HG02763 (cell line): ENCODE results near the gene OPHN1.

Experiments
- ATAC-seq: cut with Tn5 transposase; IDR thresholded peaks from one replicate; pipeline ENCODE4 v1.9.1; 2021; ENCODE audit warnings: mild to moderate bottlenecking, moderate library complexity; ENCODE audit not compliant: unreplicated experiment

The OPHN1 gene, protein sequence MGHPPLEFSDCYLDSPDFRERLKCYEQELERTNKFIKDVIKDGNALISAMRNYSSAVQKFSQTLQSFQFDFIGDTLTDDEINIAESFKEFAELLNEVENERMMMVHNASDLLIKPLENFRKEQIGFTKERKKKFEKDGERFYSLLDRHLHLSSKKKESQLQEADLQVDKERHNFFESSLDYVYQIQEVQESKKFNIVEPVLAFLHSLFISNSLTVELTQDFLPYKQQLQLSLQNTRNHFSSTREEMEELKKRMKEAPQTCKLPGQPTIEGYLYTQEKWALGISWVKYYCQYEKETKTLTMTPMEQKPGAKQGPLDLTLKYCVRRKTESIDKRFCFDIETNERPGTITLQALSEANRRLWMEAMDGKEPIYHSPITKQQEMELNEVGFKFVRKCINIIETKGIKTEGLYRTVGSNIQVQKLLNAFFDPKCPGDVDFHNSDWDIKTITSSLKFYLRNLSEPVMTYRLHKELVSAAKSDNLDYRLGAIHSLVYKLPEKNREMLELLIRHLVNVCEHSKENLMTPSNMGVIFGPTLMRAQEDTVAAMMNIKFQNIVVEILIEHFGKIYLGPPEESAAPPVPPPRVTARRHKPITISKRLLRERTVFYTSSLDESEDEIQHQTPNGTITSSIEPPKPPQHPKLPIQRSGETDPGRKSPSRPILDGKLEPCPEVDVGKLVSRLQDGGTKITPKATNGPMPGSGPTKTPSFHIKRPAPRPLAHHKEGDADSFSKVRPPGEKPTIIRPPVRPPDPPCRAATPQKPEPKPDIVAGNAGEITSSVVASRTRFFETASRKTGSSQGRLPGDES

DNA sequence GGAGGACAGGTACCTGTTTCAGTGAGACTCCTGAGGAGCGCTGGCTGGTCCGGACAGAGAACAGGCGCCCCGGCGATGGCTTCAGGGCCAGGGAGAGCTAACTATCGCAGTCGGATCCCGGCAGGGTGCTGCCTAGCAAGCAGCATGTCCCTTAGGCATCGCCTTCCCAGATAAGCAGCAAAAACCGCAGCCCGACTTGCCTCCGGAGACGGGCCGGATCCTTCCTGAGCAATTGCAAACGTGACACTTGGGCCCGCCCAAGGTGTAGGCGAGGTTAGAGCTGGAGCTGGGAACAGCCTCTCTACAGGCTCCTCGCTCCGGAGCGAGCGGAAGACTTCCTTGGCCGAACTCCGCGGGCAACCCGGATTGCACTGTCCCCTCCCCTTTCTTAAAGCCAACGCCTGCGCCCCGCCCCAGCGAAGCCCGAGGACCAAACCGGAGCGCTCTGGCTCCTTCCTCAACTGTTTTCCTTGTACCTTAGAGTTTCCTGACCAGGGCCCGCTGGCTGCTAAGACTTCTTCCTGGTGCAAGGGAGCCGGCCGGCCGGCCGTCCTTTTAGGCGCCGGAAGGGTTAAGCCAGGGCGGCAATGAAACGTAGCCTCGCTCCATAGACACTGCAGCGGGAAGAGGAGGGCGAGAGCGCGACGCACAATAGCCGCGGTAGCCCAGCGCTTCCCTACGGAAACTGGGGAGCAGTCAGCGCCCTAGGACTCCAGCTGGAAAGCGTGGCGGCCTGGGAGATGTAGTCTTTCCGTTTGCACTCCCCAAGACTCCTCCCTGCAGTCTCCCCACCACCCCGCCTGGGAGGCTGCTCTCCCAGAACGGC lies at the start of gene OPHN1:
TSS of gene OPHN1 (minus strand) at position 341 of the 826 bp plus-strand sequence. CDS start 475 bp downstream, outside the sequence.
- peak; percentile 45 for ATAC-seq

DNA sequence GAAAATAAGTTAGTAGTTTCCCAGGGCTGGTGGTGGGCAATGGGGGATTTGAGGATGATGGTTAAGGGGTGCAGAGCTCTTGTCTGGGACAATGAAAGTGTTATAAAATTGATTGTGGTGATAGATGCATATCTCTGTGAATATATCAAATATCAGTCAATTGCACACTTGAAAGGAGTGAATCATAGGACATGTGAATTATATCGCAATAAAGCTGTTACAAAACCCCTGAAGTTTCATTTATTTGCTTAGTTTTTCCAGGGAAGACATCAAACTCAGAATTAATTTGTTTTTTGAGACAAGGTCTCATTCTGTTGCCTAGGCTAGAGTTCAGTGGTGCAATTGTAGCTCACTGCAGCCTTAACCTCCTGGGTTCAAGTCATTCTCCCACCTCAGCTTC lies 47.7 kb upstream of the OPHN1 start:
- no peak for ATAC-seq

DNA sequence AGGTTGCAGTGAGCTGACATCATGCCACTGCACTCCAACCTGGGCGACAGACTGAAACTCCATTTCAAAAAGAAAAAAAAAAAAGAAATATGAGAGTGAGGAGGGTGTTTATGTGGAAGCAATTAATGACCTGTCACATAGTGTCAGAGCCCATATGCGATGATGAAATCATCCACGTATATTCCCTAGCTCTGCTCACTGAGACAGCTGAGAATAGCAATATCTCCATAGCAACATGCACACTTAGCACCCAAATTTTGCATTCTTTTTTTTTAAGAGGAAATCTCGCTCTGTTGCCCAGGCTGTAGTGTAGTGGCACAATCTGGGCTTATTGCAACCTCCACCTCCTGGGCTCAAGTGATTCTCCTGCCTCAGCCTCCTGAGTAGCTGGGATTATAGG lies 31.5 kb upstream of the OPHN1 start:
- ATAC-seq, result no peak

DNA sequence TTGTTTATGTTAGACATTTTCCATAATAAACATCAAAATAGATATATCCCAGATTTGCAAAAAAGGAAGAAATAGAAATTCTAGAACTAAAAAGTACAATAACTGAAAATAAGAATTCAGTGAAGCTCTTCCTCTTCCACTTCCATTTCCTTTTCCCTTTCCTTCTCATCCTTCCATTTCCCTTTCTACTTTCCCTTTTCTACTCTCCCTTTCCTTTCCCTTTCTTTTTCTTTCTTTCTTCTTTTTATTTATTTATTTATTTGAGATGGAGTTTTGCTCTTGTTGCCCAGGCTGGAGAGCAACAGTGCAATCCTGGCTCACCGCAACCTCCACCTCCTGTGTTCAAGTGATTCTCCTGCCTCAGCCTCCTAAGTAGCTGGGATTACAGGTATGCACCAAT lies 30.6 kb upstream of the OPHN1 start:
- ATAC-seq, result no peak

DNA sequence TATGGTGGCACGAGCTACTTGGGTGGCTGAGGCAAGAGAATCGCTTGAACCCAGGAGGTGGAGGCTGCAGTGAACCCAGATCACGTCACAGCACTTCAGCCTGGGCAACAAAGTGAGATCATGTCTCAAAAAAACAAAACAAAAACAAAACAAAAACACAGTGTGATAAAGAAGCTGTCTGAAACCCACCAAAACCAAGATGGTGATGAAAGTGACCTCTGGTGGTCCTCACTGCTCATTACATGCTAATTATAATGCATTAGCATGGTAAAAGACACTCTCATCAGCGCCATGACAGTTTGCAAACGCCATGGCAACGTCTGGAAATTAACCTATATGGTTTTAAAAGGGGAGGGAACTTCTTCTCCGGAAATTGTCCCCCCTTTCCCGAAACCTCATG lies 29.4 kb upstream of the OPHN1 start:
- ATAC-seq, result no peak

DNA sequence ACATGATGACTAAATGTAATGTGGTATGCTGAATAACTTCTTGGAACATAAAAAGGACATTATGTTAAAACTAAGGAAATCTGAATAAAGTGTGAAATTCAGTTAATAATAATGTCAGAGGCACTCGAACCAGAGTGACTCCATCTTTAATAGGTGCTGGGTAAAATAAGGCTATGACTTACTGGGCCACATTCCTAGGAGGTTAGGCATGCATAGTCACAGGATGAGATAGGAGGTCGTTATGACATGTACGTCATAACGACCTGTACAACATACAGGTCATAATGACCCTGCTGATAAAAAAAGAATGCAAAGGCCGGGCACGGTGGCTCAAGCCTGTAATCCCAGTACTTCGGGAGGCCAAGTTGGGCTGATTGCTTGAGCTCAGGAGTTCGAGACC lies 28.9 kb upstream of the OPHN1 start:
- ATAC-seq, result no peak

DNA sequence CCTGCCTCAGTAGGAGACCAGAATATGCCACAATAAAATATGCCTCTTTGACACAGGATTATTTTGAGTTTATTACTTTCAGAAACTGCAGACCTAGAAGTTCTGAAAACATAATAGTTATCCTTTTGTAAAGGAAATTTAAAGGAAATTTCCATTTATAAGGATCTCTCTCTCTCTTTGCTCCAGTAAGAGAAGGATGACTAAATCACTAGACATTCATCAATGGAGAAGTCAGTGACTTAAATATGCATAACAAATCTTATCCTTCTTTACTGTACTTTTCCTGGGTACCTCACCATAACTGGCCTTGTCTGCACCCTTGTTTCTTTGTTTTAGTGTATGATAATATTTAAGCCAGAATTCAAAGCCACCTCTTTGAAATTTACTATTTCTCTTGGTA lies 28.3 kb upstream of the OPHN1 start:
- no peak for ATAC-seq

DNA sequence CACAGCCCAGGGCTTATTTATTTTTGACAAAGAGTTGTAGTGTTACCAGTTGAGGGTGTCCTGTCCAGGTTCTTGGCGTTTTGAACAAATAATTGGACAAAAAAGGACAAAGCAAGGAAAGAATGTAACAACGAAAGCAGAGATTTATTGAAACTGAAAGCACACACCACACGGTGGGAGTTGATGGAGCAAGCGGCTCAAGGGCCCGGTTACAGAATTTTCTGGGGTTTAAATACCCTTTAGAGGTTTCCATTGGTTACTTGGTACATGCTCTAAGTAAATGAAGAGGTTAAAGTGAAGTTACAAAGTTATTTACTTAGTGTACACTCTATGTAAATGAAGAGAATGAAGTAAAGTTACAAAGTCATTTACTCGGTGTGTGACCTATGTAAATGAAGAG lies 27.8 kb upstream of the OPHN1 start:
- no peak for ATAC-seq

DNA sequence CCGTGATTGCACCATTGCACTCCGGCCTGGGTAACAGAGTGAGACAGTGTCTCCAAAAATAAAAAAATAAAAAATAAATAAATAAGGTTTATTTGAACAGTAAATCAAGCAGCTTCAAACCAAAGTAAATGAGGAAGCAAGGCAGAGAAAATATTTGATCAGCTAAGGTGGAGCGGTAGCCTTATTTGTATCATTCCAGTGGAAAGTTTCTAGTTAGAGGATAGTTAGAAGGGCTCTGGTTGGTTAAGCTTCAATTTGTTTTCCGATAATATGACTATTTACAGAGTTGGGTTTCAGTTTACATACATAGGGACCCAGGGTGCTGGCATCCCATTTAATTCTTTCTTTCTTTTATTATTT lies 21.8 kb upstream of the OPHN1 start:
- no peak for ATAC-seq

DNA sequence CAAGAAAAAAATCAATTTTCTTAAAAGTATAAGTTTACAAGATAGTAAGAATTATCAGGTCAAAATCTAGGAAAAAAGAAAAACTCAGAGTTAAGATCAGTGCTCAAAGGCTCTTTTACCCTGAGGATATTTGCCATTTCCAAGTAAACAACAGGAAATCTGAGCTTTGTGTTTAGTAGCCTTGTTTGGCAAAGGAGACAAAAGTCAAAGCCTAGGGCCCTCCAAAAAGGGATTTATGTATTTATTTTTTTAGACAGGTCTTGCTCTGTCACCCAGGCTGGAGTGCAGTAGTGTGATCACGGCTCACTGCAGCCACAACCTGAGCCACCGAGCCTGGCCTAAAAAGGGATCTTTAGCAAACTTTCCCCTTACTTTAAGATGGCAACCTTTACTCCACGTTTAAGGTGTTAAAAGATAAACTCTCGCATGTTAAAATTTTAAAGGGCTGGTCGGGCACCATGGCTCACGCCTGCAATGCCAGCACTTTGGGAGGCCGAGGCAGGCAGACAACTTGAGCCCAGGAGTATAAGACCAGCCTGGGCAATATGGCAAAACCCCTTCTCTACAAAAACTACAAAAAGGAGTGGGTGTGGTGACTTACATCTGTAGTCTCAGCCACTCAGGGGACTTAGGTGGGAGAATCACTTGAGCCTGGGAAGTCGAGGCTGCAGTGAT lies 21.3 kb upstream of the OPHN1 start:
- ATAC-seq, result no peak

DNA sequence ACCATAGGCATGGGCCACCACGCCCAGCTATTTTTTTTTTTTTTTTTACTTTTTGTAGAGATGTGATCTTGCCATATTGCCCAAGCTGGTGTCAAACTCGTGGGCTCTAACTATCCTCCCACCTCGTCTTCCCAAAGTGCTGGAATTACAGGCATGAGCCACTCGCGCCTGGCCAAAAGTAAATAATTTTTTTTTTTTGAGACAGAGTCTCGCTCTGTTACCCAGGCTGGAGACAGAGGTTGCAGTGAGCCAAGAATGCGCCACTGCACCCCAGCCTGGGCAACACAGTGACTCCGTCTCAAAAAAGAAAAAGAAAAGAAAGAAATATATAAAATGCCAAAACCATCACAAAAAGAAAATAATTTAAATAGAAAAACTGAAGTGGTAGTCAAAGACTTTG lies 18.4 kb upstream of the OPHN1 start:
- ATAC-seq, result no peak

DNA sequence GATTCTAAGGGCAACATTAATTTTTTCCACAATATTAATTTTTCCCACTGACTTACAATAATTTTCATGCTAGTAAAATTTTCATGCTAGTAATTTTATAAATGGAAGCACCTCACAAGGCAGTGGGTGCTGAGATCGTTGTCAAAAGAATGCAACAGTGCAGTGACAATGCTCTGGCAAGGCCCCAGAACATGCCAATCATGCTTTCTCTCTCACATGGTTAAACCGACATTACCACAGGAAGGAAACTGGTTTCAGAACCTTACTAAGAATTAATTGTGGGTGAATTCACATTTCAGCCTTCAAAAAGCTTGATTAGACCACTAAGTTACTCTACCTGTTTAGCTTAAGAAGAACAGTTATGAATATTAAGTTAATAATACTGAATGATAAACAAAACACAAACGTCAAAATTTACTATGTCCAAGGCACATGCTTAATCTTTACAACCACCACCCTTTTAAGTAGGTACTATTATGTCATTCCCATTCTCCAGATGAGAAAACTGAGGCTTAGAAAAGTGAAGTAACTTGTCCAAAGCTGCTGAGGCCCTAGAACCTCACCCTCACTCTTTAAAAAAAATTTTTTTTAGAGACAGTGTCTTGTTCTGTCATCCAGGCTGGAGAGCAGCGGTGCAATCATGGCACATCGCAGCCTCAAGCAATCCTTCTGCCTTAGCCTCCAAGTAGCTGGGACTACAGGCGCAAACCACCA lies 10.0 kb upstream of the OPHN1 start:
- no peak for ATAC-seq

DNA sequence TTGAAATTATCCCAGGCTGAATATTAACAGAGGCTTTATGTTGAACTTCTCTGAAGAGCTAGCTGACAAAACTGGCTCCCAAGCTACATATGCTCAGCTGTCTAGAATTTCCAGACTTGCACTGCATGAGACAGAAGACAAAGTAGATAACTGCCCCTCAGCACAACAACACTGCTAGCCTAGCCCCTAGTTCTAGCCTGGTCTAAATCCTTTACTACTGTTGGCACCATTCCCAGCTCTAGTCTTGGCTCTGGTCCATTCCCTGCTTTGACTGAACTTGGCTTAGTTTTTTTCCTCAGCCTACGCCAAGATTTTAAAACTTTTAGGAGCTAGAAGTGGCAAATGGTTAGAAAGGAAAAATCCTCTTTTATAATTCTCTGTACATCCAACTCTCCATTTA lies 7.6 kb upstream of the OPHN1 start:
- ATAC-seq, result no peak

DNA sequence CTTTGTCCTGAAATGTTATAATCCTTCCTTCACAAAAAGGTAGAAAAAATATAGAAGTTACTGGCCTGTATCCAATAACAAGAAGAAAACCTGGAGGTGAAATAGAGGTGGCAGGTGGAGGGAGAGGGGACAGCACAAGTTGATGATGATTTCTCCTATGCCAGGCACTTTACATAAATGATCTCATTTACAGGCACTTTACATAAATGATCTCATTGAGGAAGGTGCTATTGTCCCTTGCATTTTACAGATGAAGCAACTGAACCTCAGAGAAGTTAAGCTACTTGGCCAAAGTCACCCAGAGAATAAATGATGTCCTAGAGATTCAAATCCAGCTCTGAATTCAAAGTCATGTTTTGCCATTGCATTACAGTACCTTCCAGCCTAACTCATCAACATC lies 7.1 kb upstream of the OPHN1 start:
- ATAC-seq, result no peak

DNA sequence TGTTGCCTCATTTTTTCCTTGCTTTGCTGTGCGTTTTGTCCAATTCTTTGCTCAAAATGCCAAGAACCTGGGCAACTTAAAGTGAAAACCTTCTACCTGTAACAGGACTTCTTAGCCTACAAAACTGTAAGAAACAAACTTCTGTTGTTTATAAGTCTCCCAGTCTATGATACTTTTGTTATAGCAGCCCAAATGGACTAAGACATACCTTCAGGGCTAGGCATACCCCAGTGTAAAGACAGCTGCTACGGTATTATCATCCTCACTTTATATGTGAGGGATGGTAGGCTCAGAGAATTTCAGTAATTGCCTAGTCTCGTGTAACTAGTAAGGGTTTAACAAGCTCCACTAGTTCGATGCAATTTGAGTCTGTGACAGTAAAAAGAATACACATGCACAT lies 6.0 kb upstream of the OPHN1 start:
- ATAC-seq, result no peak

DNA sequence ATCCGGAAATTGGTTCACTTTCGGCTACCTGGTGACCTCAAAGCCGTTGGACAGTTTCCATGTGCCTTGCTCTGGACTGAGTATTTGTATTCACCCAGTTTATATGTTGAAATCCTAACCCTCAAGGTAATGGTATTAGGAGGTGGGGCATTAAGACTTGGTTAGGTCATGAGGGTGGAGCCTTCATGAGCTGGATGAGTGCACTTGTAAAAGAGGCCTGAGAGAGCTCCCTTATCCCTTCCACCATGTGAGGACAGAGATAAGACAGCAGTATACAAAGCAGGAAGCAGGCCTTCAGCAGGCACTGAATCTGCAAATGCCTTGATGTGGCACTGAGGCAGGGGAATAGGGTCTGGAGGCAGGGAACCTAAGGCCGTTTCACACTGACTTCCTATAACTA lies 5.3 kb upstream of the OPHN1 start:
- no peak for ATAC-seq

DNA sequence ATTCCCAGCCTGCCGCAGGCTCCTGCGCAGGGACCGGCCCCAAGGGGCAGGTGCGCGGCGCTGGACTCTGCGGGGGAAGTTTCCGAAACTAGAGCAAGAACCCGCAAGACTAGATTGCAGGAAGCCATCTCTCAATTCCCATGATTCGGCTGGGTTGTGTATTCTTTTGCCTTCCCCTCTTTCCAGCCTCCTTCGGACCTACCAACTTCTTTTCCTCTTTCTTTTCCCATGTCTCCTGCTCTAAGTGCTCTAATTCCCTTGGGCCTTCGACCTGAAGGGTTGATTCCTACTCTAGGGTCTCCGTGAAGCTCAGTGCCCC lies 645 bp upstream of the OPHN1 start:
- ATAC-seq, result no peak

DNA sequence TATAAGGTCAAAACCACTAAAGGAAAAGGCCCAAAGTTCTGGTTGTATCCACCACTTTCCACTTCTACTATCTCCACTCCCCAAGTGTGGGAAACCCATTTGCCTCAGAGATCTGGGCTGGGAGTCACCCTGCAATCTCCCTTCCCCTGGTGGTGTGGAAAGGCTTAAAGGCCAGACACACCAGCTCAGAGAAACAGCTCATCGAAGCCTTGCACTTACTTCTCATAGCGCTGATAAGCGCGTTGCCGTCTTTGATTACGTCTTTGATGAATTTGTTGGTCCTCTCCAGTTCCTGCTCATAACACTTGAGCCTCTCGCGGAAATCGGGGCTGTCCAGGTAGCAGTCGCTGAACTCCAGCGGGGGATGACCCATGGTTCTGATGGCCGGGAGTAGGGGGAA lies 647 bp downstream of the OPHN1 start:
- no peak for ATAC-seq

DNA sequence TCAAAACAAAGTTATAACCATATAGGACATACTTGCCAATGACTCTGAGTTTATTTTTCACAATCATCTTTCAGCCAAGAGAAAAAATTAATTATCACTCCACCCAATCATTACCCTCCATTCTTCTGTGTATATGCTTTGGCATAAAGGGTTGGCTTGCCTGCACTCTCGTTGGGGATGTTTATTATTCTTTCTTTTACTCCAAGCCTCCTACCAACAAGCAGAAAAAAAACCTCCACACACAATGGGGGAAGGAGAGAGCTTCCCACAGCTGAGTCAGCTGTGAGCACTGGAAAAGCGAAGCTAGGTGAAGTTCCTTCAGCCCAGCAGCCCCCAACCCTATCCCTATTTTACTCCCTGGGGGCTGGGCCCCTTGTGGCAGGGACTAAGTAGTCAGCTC lies 1.5 kb downstream of the OPHN1 start:
- no peak for ATAC-seq

DNA sequence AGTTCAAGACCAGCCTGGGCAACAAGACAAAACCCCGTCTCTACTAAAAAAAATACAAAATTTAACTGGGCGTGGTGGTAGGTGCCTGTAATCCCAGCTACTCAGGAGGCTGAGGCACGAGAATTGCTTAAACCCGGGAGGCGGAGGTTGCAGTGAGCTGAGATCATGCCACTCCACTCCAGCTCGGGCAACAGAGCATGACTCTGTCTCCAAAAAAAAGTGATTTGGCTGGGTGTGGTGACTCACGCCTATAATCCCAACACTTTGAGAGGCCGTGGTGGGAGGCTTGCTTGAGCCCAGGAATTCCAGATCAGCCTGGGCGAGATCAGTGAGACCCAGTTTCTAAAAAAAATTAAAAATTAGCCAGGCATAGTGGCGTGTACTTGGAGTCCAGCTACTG lies 4.1 kb downstream of the OPHN1 start:
- no peak for ATAC-seq

DNA sequence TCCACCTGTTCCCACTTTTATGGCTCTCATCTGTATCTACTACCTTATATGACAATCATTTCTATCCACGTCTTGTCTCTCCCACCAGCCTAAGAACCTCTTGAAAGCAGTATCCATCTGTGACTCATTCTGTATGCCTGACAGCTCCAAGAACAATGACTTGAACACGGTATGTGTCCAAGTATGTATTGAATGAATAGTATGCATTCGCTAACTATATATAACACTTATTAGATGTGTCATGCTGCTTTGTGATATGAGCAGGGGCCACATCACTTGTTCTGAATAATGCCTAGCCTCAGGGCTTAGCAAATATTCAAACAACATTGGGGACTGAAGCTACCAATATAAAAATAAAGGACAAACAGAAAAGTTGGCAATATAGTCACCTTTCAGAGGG lies 4.9 kb downstream of the OPHN1 start:
- ATAC-seq, result no peak
